HepG2 (cell line): Measurements from ENCODE around the gene RTF1. TPM values are rescaled to one million over a fixed set of nuclear protein-coding genes. Genes with fewer than 3 reads are reported as not detected.

Experiments
- ATAC-seq: fragments of 200-7000 bp; cut with Tn5 transposase; 3 replicates; pipeline ENCODE4 v1.9.1; 2020; ENCODE audit warnings: mild to moderate bottlenecking, moderate library complexity
- BruUV-seq: library from RNA; stranded (reverse); fragments of 400-500 nt; replicated peaks from 2 replicates; lab custom pipeline; 2021; lab: Mats Ljungman, UMichigan
- CTCF ChIA-PET: fragments of 300-600 bp; formaldehyde crosslinking; extraction: SDS; loops from one replicate; lab custom pipeline; 2021; ENCODE audit warnings: low total read pairs, inconsistent platforms, low intra/inter-chr PET ratio; lab: Yijun Ruan, JAX
- POLR2A ChIA-PET: fragments of 350-600 bp; sonication (Branson Sonifier 250); formaldehyde crosslinking; loops from one replicate; lab custom pipeline; 2020; ENCODE audit warnings: antibody characterized with exemption, inconsistent platforms; lab: Yijun Ruan, JAX
- DNase-seq: peaks from one replicate; pipeline ENCODE4 v3.0.0-alpha.2; 2015; ENCODE audit warnings: low spot score
- FAIRE-seq: peaks from 3 replicates; lab custom pipeline; 2011; peaks lifted over from hg19 to GRCh38; lab: Jason Lieb, UNC
- H2AFZ ChIP-seq: one replicate; pipeline ENCODE4 v1.6.1; 2011; ENCODE audit warnings: low read length, inconsistent platforms
- H3K27ac ChIP-seq: fragments of 300-600 bp; 3 replicates; pipeline ENCODE4 v1.8.0; 2011; ENCODE audit warnings: mixed run types, mild to moderate bottlenecking, mixed read lengths, low read length, inconsistent platforms; ENCODE audit not compliant: insufficient read depth; ENCODE audit errors: extremely low read length
- H3K27me3 ChIP-seq, 2 experiments: fragments of 200-600 bp in 1 of 2; 2 replicates in 1 of 2; 3 replicates in 1 of 2; pipeline versions ENCODE4 v1.6.0 to v1.8.0; 2011; ENCODE audit warnings: low read length in 2 of 2, mild to moderate bottlenecking in 2 of 2, moderate library complexity in 2 of 2, inconsistent platforms in 1 of 2; ENCODE audit not compliant: insufficient read depth in 2 of 2, control insufficient read depth in 1 of 2
- H3K36me3 ChIP-seq, 2 experiments: fragments of 200-600 bp in 1 of 2; replicated peaks in 1 of 2; 2 replicates in 1 of 2; 3 replicates in 1 of 2; pipeline versions ENCODE4 v1.5.1 to v1.8.0; 2011; ENCODE audit warnings: low read length in 2 of 2, inconsistent platforms in 1 of 2; ENCODE audit not compliant: insufficient read depth in 2 of 2, control insufficient read depth in 1 of 2
- H3K4me1 ChIP-seq: 2 replicates; pipeline ENCODE4 v1.5.1; 2012; ENCODE audit warnings: low read length, inconsistent platforms; ENCODE audit not compliant: insufficient read depth
- H3K4me2 ChIP-seq: 2 replicates; pipeline ENCODE4 v1.6.0; 2011; ENCODE audit warnings: low read depth, low read length, inconsistent platforms
- H3K4me3 ChIP-seq, 3 experiments: fragments of 200-600 bp in 1 of 3; sonication (generic), shearing (Covaris generic) in 1 of 3; replicated peaks in 1 of 3; 2 replicates each; pipeline ENCODE4 v1.5.1; 2011 to 2016; ENCODE audit warnings: low read length in 3 of 3, inconsistent platforms in 2 of 3, low read depth in 2 of 3, mild to moderate bottlenecking in 2 of 3, control low read depth in 1 of 3, mixed read lengths in 1 of 3; ENCODE audit not compliant: insufficient read depth in 1 of 3
- H3K79me2 ChIP-seq: one replicate; pipeline ENCODE4 v1.6.1; 2011; ENCODE audit warnings: low read length, inconsistent platforms; ENCODE audit not compliant: insufficient read depth
- H3K9ac ChIP-seq: 2 replicates; pipeline ENCODE4 v1.6.0; 2011; ENCODE audit warnings: mild to moderate bottlenecking, low read depth, low read length, inconsistent platforms; ENCODE audit not compliant: insufficient read depth
- H3K9me3 ChIP-seq: 2 replicates; pipeline ENCODE4 v1.5.1; 2012; ENCODE audit warnings: mild to moderate bottlenecking, low read length
- H4K20me1 ChIP-seq: 2 replicates; pipeline ENCODE4 v1.6.0; 2011; ENCODE audit warnings: inconsistent platforms, mild to moderate bottlenecking, low read length, moderate library complexity; ENCODE audit not compliant: insufficient read depth
- RFX1 ChIP-seq: fragments of 450-650 bp; IDR thresholded peaks from 2 replicates; pipeline ENCODE4 v1.6.1; 2017
- ZNF547 ChIP-seq: sonication (generic); formaldehyde crosslinking; IDR thresholded peaks from 2 replicates; pipeline ENCODE4 v1.5.1; 2020; ENCODE audit warnings: mild to moderate bottlenecking, missing genetic modification reagents
- WGBS: methylation state at CpG from one replicate; pipeline ENCODE4 v1.1.6; 2017; ENCODE audit warnings: low lambda C conversion rate; 5-methylcytosine and 5-hydroxymethylcytosine counted together
- in situ Hi-C: cut with HindIII; loops from 2 replicates; pipeline ENCODE4 v1.10.0; 2017; ENCODE audit warnings: low pct_unique_long_range_greater_than_20kb; ENCODE audit not compliant: extremely low pct_ligation_motif_present
- intact Hi-C: fragments of 100-400 bp; cut with micrococcal nuclease; formaldehyde crosslinking; loops from one replicate; pipeline ENCODE4 v1.10.0; 2022; ENCODE audit not compliant: unreplicated experiment
- polyA plus RNA-seq, 8 experiments: library from polyadenylated mRNA; depleted of rRNA in 3 of 8; stranded (reverse) in 7 of 8; unstranded in 1 of 8; fragments of >200 nt; fragmentation: Illumina TruSeq in 4 of 8; extraction: Trizol in 4 of 8; gene quantifications; 2 replicates each; pipeline versions ENCODE4 v1.2.1 to v1.2.3, GENCODE V29; 2011 to 2016; ENCODE audit warnings: low read depth in 4 of 8, missing spikeins in 1 of 8, mixed read lengths in 1 of 8; ENCODE audit not compliant: insufficient read depth in 1 of 8
- total RNA-seq, 5 experiments: library from RNA; depleted of rRNA; stranded (reverse); fragments of >200 nt; fragmentation: Illumina TruSeq; extraction: Trizol; gene quantifications; 2 replicates each; pipeline ENCODE4 v1.2.3, GENCODE V29; 2016; ENCODE audit warnings: low read depth in 1 of 5
- TF ChIP-seq, protein P1 (sequence below): sonication (generic); formaldehyde crosslinking; IDR thresholded peaks from 2 replicates; pipeline ENCODE4 v1.4.0; 2020; ENCODE audit warnings: missing genetic modification reagents

RTF1 gene
- total and polyA plus RNA-seq, 2 of the 13 experiments (the other 11 are each of a cell fraction or from before 2014, with no cell fraction given), result 13.9 to 17.9 TPM

DNA sequence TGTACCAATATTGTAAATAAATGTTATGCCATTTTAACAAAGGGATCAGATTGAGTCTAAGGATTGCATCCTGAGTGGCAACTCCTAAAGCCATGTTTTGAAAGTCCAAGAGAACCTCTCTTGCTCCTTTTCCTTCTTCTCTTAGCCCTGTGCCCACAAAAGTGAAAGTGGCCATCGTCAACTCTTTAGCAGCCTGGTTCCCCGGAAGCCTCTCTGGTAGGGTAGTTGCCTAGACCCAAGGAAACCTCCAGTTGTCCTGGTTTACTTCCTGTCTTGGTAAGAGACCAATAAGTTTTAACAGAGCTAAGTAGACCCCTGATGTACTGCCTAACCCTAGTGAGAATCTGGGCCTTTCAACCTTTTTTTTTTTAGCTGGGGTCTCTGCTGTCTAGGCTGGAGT, 66.6 kb downstream of the RTF1 start (continued):
- TF ChIP-seq, protein P1, sequence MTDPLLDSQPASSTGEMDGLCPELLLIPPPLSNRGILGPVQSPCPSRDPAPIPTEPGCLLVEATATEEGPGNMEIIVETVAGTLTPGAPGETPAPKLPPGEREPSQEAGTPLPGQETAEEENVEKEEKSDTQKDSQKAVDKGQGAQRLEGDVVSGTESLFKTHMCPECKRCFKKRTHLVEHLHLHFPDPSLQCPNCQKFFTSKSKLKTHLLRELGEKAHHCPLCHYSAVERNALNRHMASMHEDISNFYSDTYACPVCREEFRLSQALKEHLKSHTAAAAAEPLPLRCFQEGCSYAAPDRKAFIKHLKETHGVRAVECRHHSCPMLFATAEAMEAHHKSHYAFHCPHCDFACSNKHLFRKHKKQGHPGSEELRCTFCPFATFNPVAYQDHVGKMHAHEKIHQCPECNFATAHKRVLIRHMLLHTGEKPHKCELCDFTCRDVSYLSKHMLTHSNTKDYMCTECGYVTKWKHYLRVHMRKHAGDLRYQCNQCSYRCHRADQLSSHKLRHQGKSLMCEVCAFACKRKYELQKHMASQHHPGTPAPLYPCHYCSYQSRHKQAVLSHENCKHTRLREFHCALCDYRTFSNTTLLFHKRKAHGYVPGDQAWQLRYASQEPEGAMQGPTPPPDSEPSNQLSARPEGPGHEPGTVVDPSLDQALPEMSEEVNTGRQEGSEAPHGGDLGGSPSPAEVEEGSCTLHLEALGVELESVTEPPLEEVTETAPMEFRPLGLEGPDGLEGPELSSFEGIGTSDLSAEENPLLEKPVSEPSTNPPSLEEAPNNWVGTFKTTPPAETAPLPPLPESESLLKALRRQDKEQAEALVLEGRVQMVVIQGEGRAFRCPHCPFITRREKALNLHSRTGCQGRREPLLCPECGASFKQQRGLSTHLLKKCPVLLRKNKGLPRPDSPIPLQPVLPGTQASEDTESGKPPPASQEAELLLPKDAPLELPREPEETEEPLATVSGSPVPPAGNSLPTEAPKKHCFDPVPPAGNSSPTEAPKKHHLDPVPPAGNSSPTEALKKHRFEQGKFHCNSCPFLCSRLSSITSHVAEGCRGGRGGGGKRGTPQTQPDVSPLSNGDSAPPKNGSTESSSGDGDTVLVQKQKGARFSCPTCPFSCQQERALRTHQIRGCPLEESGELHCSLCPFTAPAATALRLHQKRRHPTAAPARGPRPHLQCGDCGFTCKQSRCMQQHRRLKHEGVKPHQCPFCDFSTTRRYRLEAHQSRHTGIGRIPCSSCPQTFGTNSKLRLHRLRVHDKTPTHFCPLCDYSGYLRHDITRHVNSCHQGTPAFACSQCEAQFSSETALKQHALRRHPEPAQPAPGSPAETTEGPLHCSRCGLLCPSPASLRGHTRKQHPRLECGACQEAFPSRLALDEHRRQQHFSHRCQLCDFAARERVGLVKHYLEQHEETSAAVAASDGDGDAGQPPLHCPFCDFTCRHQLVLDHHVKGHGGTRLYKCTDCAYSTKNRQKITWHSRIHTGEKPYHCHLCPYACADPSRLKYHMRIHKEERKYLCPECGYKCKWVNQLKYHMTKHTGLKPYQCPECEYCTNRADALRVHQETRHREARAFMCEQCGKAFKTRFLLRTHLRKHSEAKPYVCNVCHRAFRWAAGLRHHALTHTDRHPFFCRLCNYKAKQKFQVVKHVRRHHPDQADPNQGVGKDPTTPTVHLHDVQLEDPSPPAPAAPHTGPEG, result no peak

DNA sequence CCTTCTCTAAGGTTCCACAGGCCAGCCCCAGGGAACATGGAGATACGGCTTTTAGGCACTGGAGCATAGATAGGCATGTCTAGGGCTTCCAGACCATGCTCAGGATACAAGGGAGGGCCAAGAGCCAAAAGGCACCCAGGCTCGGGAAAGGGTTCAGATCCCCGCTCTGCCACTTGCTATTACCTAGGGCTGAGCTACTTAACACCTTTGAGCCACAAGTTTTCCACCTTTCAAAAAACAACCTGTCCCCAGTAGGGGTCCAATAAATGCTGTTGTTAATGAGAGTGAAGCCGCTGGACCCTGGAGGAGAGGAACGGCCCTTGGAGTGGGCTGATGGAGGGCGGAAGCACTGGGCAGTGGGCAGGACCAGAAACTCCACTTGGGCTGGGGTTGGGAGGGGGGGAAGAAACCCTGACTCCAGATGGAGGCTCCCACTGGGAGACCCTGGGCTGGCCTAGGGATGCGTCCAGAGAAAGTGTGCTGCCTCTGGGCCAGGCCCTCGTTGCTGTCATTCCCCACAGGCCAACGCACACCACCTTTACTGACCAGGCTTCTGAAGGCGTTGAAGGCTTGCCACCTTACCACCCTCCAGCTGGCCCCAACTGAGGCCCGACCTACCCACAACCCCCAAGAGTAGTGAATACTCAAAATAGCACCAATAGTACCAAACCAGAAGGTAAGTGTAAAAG, 68.2 kb downstream of the RTF1 start:
- Histone ChIP-seq H3K36me3 (peaks cover 0 to 15% of the 10 kb centered on the region in 2 experiments; a peak in 3 of 5 replicates), H4K20me1 (no peaks in the 10 kb centered on the region), H3K9me3 (no peaks in the 10 kb centered on the region), H3K4me2 (no peak overlapping the region), H3K79me2 (no peaks in the 10 kb centered on the region), H3K4me3 (no peak overlapping the region), H3K27me3 (no peaks in the 10 kb centered on the region), H3K4me1 (no peaks in the 10 kb centered on the region; the same call in 1 of the 2 replicates), H3K27ac (no peak overlapping the region), H3K9ac (no peak overlapping the region), H2AFZ (no peak overlapping the region)
- ATAC-seq, result peak; percentile 16
- no peak for DNase-seq
- no TSS peak for BruUV-seq
- POLR2A ChIA-PET, result interaction anchor here (2.0 kb wide), 1 partner anchor 8 kb away, joined by 8 read pairs; no protein-coding TSS in a partner anchor
- FAIRE-seq, result no peak
- intact Hi-C loops, result no loop called here
- CTCF ChIA-PET, result no interaction called here
- 96% methylated on average over 8 of the region's 11 CpGs for WGBS
- TF ChIP-seq ZNF547 (CRISPR knock-in tag), result no peak
- no peak for TF ChIP-seq RFX1
- TF ChIP-seq, all 625 proteins: peak for 0
- in situ Hi-C loops, result no loop called here
